Tibial nerve (tissue), 4 donors: ENCODE results near the gene SAMSN1.

Experiments
- EP300 ChIP-seq, 2 donors: sonication (generic); formaldehyde crosslinking; IDR thresholded peaks; one replicate each; pipeline ENCODE4 v1.6.1; 2017; ENCODE audit warnings: antibody characterized with exemption in 2 of 2, mild to moderate bottlenecking in 1 of 2
- POLR2A ChIP-seq, 2 donors: fragments of 450-650 bp; IDR thresholded peaks; one replicate each; pipeline ENCODE4 v1.6.1; 2017; ENCODE audit warnings: antibody characterized with exemption in 2 of 2, mild to moderate bottlenecking in 2 of 2, moderate library complexity in 2 of 2
- TF ChIP-seq, protein P1 (sequence below), 5 experiments: fragments of 200-600 bp in 3 of 5; fragments of 450-650 bp in 2 of 5; sonication (generic) in 3 of 5; IDR thresholded peaks; one replicate each; pipeline ENCODE4 v1.5.1; 2016 to 2019; ENCODE audit warnings: antibody characterized with exemption in 5 of 5, mild to moderate bottlenecking in 3 of 5, moderate library complexity in 2 of 5

- TF ChIP-seq, protein P1, sequence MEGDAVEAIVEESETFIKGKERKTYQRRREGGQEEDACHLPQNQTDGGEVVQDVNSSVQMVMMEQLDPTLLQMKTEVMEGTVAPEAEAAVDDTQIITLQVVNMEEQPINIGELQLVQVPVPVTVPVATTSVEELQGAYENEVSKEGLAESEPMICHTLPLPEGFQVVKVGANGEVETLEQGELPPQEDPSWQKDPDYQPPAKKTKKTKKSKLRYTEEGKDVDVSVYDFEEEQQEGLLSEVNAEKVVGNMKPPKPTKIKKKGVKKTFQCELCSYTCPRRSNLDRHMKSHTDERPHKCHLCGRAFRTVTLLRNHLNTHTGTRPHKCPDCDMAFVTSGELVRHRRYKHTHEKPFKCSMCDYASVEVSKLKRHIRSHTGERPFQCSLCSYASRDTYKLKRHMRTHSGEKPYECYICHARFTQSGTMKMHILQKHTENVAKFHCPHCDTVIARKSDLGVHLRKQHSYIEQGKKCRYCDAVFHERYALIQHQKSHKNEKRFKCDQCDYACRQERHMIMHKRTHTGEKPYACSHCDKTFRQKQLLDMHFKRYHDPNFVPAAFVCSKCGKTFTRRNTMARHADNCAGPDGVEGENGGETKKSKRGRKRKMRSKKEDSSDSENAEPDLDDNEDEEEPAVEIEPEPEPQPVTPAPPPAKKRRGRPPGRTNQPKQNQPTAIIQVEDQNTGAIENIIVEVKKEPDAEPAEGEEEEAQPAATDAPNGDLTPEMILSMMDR (IDR thresholded peaks at IDR 0.05): no peak
- no peak for TF ChIP-seq EP300 (IDR thresholded peaks at IDR 0.05)
- TF ChIP-seq POLR2A (IDR thresholded peaks at IDR 0.05): no peak
Observed at GRCh38 chr21:14572204-14572780, 26.2 kb upstream of the SAMSN1 start.
